ENCODE data around the gene IL20RA. TPM values are rescaled to one million over a fixed set of nuclear protein-coding genes. Genes with fewer than 3 reads are reported as not detected.

IL20RA gene
- total RNA-seq, 1 donor from 2014 or later = not detected

DNA sequence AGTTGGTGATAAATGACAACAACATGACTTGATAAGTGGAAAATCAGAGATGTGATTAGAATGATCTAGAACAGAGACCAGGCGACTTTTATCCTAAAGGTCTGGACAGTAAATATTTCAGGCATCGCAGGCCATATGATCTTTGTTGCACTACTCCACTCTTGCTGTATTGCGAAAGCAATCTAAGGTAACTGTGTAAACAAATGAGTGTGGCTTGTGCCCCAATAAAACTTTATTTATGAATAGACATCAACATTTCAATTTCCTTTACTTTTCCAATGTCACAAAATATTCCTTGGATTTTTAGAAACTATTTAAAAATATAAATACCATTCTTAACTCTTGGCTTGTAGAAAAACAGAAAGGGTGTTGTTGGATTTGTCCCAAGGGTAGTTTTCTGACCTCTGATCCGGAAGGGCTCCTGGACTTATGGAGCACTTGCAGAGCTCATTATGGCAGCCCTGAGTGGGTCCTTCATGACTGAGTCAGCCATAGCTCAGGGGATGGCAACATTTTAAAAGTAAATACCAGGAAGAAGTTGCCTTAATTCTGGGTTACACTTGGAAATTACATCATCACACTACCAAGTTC, 34.5 kb downstream of the IL20RA start:
- DNase-seq = no peak

DNA sequence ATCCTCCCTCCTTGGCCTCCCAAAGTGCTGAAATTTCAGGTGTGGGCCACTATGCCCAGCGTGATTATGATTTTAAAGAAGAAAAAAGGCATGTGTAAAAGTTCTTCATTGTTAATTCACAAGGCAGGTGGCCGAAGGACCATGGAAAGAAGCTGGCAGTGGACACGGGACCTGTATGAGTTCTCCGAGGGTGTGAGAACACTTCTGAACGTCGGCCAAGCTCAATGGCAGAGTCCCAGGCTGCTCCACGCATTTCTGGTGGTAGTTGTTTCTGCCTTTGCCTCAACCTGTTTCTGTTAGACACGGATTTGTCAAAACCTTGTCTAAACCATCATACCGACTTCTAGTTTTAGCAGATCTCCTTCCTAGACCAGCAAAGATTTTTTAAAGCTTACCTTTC, 36.6 kb downstream of the IL20RA start:
- no peaks in the 10 kb centered on the region for H3K4me1 Mint-ChIP-seq
- intact Hi-C loops (cut with micrococcal nuclease) = no loop called here

More for the DNA sequence above, 34.5 kb downstream of the IL20RA start:
- Mint-ChIP-seq H3K27me3 (peaks cover 47% of the 10 kb centered on the region), H3K36me3 (ENCODE audit: low read depth) (no peaks in the 10 kb centered on the region), H3K4me1 (no peaks in the 10 kb centered on the region), H3K4me3 (no peak overlapping the region), H3K27ac (no peak overlapping the region), H3K9me3 (no peaks in the 10 kb centered on the region)
- intact Hi-C loops (cut with micrococcal nuclease) = no loop called here

DNA sequence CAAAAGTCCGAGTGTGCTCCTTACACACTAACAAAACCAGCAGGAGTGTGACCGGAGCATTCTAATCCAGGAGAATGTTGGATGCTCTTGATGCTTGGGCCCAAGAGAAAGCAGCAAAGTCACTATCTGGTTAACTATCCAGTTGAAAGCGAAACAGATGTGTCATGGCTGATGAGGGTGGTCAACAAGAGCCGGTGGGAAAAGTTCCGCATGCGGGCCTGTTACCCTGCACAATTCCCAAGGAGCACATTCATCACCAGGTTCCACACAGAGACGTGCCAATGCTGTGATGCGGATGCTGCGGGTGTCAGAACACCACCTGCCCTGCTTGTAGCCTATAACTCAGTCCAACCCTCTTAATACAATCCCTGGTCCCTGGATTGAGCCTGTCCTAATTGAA, 38.7 kb downstream of the IL20RA start:
- no peak overlapping the region for H3K27ac Mint-ChIP-seq
- intact Hi-C loops (cut with micrococcal nuclease) = no loop called here
- peaks cover 44% of the 10 kb centered on the region for H3K27me3 Mint-ChIP-seq
- H3K4me3 Mint-ChIP-seq = no peak overlapping the region
- no peaks in the 10 kb centered on the region for H3K9me3 Mint-ChIP-seq
- DNase-seq = no peak
- no peaks in the 10 kb centered on the region for H3K4me1 Mint-ChIP-seq
- H3K36me3 Mint-ChIP-seq (ENCODE audit: low read depth) = no peaks in the 10 kb centered on the region

More for the DNA sequence above, 36.6 kb downstream of the IL20RA start:
- Mint-ChIP-seq H3K27me3 (peaks cover 45% of the 10 kb centered on the region), H3K36me3 (ENCODE audit: low read depth) (no peaks in the 10 kb centered on the region), H3K9me3 (no peaks in the 10 kb centered on the region), H3K4me3 (no peak overlapping the region), H3K27ac (no peak overlapping the region)
- no peak for DNase-seq

GRCh38 chr6:137005073-137005472, 39.7 kb downstream of the IL20RA start:
- Mint-ChIP-seq H3K27ac (no peak overlapping the region), H3K4me1 (no peaks in the 10 kb centered on the region), H3K36me3 (ENCODE audit: low read depth) (no peaks in the 10 kb centered on the region), H3K9me3 (no peaks in the 10 kb centered on the region), H3K4me3 (no peak overlapping the region), H3K27me3 (peaks cover 45% of the 10 kb centered on the region)
- intact Hi-C loops (cut with micrococcal nuclease) = no loop called here
- no peak for DNase-seq

- Mint-ChIP-seq H3K4me1 (no peaks in the 10 kb centered on the region), H3K27ac (no peak overlapping the region), H3K4me3 (no peak overlapping the region), H3K36me3 (ENCODE audit: low read depth) (no peaks in the 10 kb centered on the region), H3K27me3 (peaks cover 47% of the 10 kb centered on the region), H3K9me3 (no peaks in the 10 kb centered on the region)
- intact Hi-C loops (cut with micrococcal nuclease) = no loop called here
- no peak for DNase-seq
Measured at GRCh38 chr6:137002505-137002904, 42.3 kb downstream of the IL20RA start.

DNA sequence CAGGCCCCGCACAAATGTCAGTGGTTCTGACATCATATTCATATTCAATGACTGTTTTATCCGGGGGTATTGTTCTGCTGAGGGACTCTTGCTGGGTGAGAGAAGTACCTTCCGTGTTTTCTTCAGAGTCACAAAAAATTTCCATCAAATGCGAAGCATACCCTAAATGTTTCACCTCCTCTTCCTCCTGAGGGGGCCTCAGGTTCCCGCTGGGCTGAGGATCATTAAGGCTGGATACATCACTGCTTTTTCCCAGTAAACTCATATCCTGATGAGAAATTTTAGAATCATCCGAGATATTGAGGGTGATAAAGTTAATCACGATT, 42.8 kb downstream of the IL20RA start:
- no peaks in the 10 kb centered on the region for H3K9me3 Mint-ChIP-seq
- H3K4me3 Mint-ChIP-seq = no peak overlapping the region
- no peak overlapping the region for H3K27ac Mint-ChIP-seq
- intact Hi-C loops (cut with micrococcal nuclease) = no loop called here
- DNase-seq = no peak
- H3K27me3 Mint-ChIP-seq = peaks cover 43% of the 10 kb centered on the region
- no peaks in the 10 kb centered on the region for H3K4me1 Mint-ChIP-seq
- H3K36me3 Mint-ChIP-seq (ENCODE audit: low read depth) = no peaks in the 10 kb centered on the region

- no peak overlapping the region for H3K27ac Mint-ChIP-seq
- H3K9me3 Mint-ChIP-seq = no peaks in the 10 kb centered on the region
Measured at GRCh38 chr6:137001299-137001976, 43.3 kb downstream of the IL20RA start.

DNA sequence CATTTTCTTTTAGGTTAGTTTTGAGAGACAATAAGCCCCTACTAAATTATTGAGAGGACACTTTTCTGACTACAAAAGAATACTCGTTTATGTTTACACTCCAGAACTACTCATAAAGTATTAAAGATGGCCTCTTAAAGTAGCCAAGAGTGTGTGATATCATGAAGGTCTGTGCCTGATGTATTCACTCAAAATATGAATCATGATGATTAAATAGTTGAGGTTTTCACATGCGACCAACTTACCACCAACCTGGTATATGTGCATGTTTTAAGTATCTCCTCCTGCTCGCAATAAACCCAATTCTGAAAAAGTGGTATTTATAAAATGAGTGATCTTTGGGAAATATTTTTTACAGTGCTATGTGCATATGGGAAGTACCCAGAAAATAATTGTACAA, 43.9 kb downstream of the IL20RA start:
- Mint-ChIP-seq H3K4me1 (no peaks in the 10 kb centered on the region), H3K4me3 (no peak overlapping the region), H3K36me3 (ENCODE audit: low read depth) (no peaks in the 10 kb centered on the region), H3K27ac (no peak overlapping the region), H3K9me3 (no peaks in the 10 kb centered on the region), H3K27me3 (peaks cover 49% of the 10 kb centered on the region)
- DNase-seq = no peak
- intact Hi-C loops (cut with micrococcal nuclease) = no loop called here

More at GRCh38 chr6:137001299-137001976, 43.3 kb downstream of the IL20RA start:
- no peaks in the 10 kb centered on the region for H3K4me1 Mint-ChIP-seq
- peaks cover 46% of the 10 kb centered on the region for H3K27me3 Mint-ChIP-seq
- H3K36me3 Mint-ChIP-seq (ENCODE audit: low read depth) = no peaks in the 10 kb centered on the region
- DNase-seq = no peak
- no peak overlapping the region for H3K4me3 Mint-ChIP-seq
- intact Hi-C loops (cut with micrococcal nuclease) = no loop called here

GRCh38 chr6:136995521-136995920, 49.2 kb downstream of the IL20RA start:
- Mint-ChIP-seq H3K27me3 (peaks cover 57% of the 10 kb centered on the region), H3K4me3 (no peak overlapping the region), H3K4me1 (no peaks in the 10 kb centered on the region), H3K9me3 (no peaks in the 10 kb centered on the region), H3K27ac (no peak overlapping the region), H3K36me3 (ENCODE audit: low read depth) (no peaks in the 10 kb centered on the region)
- intact Hi-C loops (cut with micrococcal nuclease) = no loop called here
- no peak for DNase-seq

- H3K9me3 Mint-ChIP-seq = no peaks in the 10 kb centered on the region
- H3K36me3 Mint-ChIP-seq (ENCODE audit: low read depth) = no peaks in the 10 kb centered on the region
- peaks cover 61% of the 10 kb centered on the region for H3K27me3 Mint-ChIP-seq
- H3K4me1 Mint-ChIP-seq = no peaks in the 10 kb centered on the region
- DNase-seq = no peak
- no peak overlapping the region for H3K27ac Mint-ChIP-seq
- intact Hi-C loops (cut with micrococcal nuclease) = no loop called here
- H3K4me3 Mint-ChIP-seq = no peak overlapping the region
Measured at GRCh38 chr6:136994782-136995181, 50.0 kb downstream of the IL20RA start.

DNA sequence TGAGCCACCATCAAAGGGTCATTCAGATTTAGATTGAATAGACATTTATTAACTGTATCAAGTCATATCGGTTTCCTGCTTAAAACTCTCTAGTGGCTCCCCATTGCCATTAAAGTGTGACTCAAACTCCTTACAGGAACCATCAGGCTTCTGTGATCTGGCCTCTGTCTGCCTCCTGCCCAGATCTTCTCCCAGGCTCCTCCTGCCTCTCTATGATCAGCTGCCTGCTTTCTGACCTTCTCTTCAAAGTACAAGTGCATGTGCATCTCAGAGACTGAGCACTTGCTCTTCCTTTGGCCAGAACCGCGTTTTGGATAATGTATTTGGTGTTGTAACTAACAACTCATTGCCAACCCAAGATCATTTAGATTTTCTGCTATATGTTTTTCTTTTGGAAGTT, 52.7 kb downstream of the IL20RA start:
- DNase-seq = no peak
- intact Hi-C loops (cut with micrococcal nuclease) = no loop called here
- Mint-ChIP-seq H3K27me3 (peaks cover 75% of the 10 kb centered on the region), H3K4me1 (no peaks in the 10 kb centered on the region), H3K4me3 (no peak overlapping the region), H3K9me3 (no peaks in the 10 kb centered on the region), H3K27ac (no peak overlapping the region), H3K36me3 (ENCODE audit: low read depth) (no peaks in the 10 kb centered on the region)

DNA sequence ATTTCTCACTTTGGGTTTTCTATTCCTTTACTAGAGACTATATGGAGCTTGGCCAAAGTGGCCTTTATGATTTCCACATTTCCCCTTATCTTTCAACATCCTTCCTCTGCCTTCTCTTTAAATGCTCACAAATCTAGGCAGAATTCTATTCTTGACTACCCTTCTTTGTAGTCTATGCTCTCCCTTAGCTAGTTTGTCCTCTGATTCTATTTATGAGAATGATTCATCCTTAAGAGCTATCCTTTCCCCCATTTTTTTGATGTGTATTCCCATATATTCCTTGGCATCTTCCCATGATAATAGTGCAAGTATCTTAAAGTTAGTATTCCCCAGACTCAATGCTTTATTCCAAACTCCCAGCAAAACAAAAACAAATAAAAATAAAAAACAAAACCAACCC, 53.1 kb downstream of the IL20RA start:
- H3K4me1 Mint-ChIP-seq = no peaks in the 10 kb centered on the region
- H3K27me3 Mint-ChIP-seq = peaks cover 74% of the 10 kb centered on the region
- no peak for DNase-seq
- H3K4me3 Mint-ChIP-seq = no peak overlapping the region
- intact Hi-C loops (cut with micrococcal nuclease) = no loop called here
- H3K36me3 Mint-ChIP-seq (ENCODE audit: low read depth) = no peaks in the 10 kb centered on the region
- H3K9me3 Mint-ChIP-seq = no peaks in the 10 kb centered on the region
- H3K27ac Mint-ChIP-seq = no peak overlapping the region

- H3K4me1 Mint-ChIP-seq = no peaks in the 10 kb centered on the region
- DNase-seq = no peak
- no peaks in the 10 kb centered on the region for H3K9me3 Mint-ChIP-seq
- H3K27ac Mint-ChIP-seq = no peak overlapping the region
- peaks cover 73% of the 10 kb centered on the region for H3K27me3 Mint-ChIP-seq
- no peaks in the 10 kb centered on the region for H3K36me3 Mint-ChIP-seq (ENCODE audit: low read depth)
- no peak overlapping the region for H3K4me3 Mint-ChIP-seq
- intact Hi-C loops (cut with micrococcal nuclease) = no loop called here
Measured at GRCh38 chr6:136990754-136991153, 54.0 kb downstream of the IL20RA start.

DNA sequence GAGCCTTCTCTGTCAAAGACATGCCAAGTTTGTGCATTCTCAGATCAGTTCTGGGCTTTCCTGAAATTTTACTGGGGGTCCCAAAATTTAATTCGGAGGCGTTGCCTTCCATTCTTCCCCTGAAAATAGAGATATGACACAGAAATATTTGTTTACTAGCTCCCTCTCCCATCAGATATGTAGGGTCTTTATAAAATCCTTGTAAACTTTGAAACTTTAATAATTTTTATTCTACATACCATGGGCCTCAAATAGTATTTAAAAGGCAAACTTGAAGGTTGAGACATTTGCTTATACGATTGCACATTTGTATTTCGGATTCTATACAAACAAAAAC, 54.6 kb downstream of the IL20RA start:
- intact Hi-C loops (cut with micrococcal nuclease) = no loop called here
- Mint-ChIP-seq H3K27ac (no peak overlapping the region), H3K4me1 (no peaks in the 10 kb centered on the region), H3K36me3 (ENCODE audit: low read depth) (no peaks in the 10 kb centered on the region), H3K9me3 (no peaks in the 10 kb centered on the region), H3K4me3 (no peak overlapping the region), H3K27me3 (peaks cover 70% of the 10 kb centered on the region)
- DNase-seq = no peak
